ENCODE data around the gene MGAT5B. TPM values are rescaled to one million over a fixed set of nuclear protein-coding genes. Genes with fewer than 3 reads are reported as not detected.

MGAT5B gene
- total and polyA plus RNA-seq, 2 donors from 2014 or later: 0.56 to 2.3 TPM

DNA sequence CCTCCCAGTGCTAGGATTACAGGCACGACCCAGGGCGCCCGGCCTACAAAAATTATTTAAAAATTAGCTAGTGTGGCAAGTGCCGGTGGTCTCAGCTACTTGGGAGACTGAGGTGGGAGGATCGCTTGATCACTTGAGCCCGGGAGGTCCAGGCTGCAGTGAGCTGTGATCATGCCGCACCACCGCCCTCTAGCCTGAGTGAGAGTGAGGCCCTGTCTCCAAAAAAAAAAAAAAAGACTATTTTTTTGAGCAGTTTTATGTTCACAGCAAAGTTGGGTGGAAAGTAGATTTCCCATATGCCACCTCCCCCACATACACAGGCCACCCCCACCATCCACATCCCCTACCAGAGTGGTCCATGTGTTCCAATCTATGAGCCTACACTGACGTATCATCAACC is 84.9 kb downstream of the MGAT5B start:
- Histone ChIP-seq H3K4me1 (ENCODE audit: control insufficient read depth in 2 of 3, insufficient read depth in 2 of 3, low read depth in 1 of 3, low read length in 3 of 3) (no peaks in the 10 kb centered on the region), H3K9ac (ENCODE audit: low read length in 3 of 3) (no peak overlapping the region), H3K27ac (ENCODE audit: low read depth in 2 of 2, low read length in 2 of 2) (no peak overlapping the region), H3K27me3 (ENCODE audit: control insufficient read depth, insufficient read depth, low read length) (no peaks in the 10 kb centered on the region), H3K9me3 (ENCODE audit: control insufficient read depth in 2 of 3, insufficient read depth in 1 of 3, low read length in 3 of 3) (no peaks in the 10 kb centered on the region), H3K4me3 (ENCODE audit: low read length in 3 of 3) (no peak overlapping the region), H3K36me3 (ENCODE audit: control insufficient read depth in 2 of 3, insufficient read depth in 3 of 3, low read length in 3 of 3) (no peaks in the 10 kb centered on the region)
- DNase-seq (peak in 1 of 5 donors; percentile 18), FAIRE-seq (no peak)
- intact Hi-C loops (cut with DNase I): no loop called here
- TF ChIP-seq, protein P1, sequence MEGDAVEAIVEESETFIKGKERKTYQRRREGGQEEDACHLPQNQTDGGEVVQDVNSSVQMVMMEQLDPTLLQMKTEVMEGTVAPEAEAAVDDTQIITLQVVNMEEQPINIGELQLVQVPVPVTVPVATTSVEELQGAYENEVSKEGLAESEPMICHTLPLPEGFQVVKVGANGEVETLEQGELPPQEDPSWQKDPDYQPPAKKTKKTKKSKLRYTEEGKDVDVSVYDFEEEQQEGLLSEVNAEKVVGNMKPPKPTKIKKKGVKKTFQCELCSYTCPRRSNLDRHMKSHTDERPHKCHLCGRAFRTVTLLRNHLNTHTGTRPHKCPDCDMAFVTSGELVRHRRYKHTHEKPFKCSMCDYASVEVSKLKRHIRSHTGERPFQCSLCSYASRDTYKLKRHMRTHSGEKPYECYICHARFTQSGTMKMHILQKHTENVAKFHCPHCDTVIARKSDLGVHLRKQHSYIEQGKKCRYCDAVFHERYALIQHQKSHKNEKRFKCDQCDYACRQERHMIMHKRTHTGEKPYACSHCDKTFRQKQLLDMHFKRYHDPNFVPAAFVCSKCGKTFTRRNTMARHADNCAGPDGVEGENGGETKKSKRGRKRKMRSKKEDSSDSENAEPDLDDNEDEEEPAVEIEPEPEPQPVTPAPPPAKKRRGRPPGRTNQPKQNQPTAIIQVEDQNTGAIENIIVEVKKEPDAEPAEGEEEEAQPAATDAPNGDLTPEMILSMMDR (IDR thresholded peaks at IDR 0.05; ENCODE audit: borderline replicate concordance, extremely low read depth, insufficient read depth): no peak

DNA sequence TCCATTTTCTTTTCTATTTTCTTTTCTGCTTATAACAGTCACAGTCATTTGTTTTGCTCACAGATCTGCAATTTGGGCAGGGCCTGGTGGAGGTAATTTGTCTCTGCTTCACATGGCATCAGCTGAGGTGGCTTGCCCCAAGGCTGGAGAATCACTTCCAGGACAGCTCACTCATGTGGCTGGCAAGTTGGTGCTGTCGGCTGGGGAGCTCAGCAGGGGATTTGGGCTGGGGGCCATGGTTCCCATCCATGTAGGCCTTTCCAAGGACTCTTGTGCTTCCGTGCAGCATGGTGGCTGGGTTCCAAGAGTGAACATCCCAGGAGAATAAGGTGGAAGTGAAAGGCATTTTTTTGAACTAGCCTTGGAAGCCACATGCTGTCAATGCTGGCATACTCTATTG is 85.7 kb downstream of the MGAT5B start:
- Histone ChIP-seq H3K36me3 (ENCODE audit: control insufficient read depth in 2 of 3, insufficient read depth in 3 of 3, low read length in 3 of 3) (no peaks in the 10 kb centered on the region), H3K4me3 (ENCODE audit: low read length in 3 of 3) (no peak overlapping the region), H3K9me3 (ENCODE audit: control insufficient read depth in 2 of 3, insufficient read depth in 1 of 3, low read length in 3 of 3) (no peaks in the 10 kb centered on the region), H3K27me3 (ENCODE audit: control insufficient read depth, insufficient read depth, low read length) (no peaks in the 10 kb centered on the region), H3K4me1 (ENCODE audit: control insufficient read depth in 2 of 3, insufficient read depth in 2 of 3, low read depth in 1 of 3, low read length in 3 of 3) (no peaks in the 10 kb centered on the region), H3K27ac (ENCODE audit: low read depth in 2 of 2, low read length in 2 of 2) (no peak overlapping the region), H3K9ac (ENCODE audit: low read length in 3 of 3) (no peak overlapping the region)
- peak in 1 of 5 donors; percentile 11 for DNase-seq
- intact Hi-C loops (cut with DNase I): no loop called here
- FAIRE-seq: no peak
- TF ChIP-seq, protein P1 (IDR thresholded peaks at IDR 0.05; ENCODE audit: borderline replicate concordance, extremely low read depth, insufficient read depth): no peak

DNA sequence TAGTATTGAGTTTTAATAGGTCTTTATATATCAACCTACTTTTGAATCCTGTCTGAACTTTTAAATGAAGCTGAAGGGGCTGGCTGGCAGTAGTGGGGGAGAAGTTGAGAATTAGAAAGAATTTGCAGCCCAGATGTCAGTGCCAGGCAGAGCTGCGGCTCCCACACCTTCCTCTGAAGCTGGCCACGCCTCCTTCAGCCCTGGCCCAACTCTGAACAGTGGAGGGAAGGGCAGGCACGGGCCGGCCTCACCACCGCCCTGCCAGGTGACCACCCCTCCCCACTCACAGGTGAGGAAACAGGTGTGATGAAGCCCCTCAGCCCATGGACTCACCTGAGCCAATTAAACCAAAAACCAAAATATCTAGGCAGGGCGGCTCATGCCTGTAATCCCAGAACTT is 87.0 kb downstream of the MGAT5B start:
- FAIRE-seq: no peak
- Histone ChIP-seq H3K27me3 (ENCODE audit: control insufficient read depth, insufficient read depth, low read length) (no peaks in the 10 kb centered on the region), H3K9ac (ENCODE audit: low read length in 3 of 3) (no peak overlapping the region), H3K9me3 (ENCODE audit: control insufficient read depth in 2 of 3, insufficient read depth in 1 of 3, low read length in 3 of 3) (no peaks in the 10 kb centered on the region), H3K27ac (ENCODE audit: low read depth in 2 of 2, low read length in 2 of 2) (no peak overlapping the region), H3K4me1 (ENCODE audit: control insufficient read depth in 2 of 3, insufficient read depth in 2 of 3, low read depth in 1 of 3, low read length in 3 of 3) (no peaks in the 10 kb centered on the region), H3K4me3 (ENCODE audit: low read length in 3 of 3) (no peak overlapping the region), H3K36me3 (ENCODE audit: control insufficient read depth in 2 of 3, insufficient read depth in 3 of 3, low read length in 3 of 3) (no peaks in the 10 kb centered on the region)
- peak in 1 of 5 donors; percentile 46 for DNase-seq
- TF ChIP-seq, protein P1 (IDR thresholded peaks at IDR 0.05; ENCODE audit: borderline replicate concordance, extremely low read depth, insufficient read depth): no peak
- intact Hi-C loops (cut with DNase I): no loop called here
